NCI-H2227 (cell line): ENCODE measurements around the gene MT3.
A peak's percentile ranks its signal among the peaks of the same experiment; 100 is the strongest.
"Not testable (repeated sequence)": the region's sequence is repeated elsewhere in the genome, so short reads cannot be mapped to it uniquely, and the experiment has no call there.

ENCODE experiments used
- DNase-seq: peaks from one replicate; lab custom pipeline; 2025; ENCODE audit not compliant: unreplicated experiment; lab: John Stamatoyannopoulos, UW

Gene MT3

DNA sequence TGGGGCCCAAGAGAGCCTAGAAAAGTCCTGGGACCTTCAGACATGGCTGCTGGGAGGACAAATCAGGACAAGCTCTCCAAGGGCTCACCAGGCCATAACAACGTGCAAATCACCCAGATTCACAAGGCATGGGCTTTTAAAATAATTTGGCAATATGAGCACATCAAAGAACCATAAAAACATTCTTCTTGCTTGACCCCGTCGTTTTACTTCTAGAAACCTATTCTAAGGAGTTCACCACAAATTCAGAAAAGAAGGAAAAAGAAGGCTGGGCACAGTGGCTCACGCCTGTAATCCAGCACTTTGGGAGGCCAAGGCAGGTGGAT, 12.1 kb upstream of the MT3 start:
- DNase-seq = no peak

DNA sequence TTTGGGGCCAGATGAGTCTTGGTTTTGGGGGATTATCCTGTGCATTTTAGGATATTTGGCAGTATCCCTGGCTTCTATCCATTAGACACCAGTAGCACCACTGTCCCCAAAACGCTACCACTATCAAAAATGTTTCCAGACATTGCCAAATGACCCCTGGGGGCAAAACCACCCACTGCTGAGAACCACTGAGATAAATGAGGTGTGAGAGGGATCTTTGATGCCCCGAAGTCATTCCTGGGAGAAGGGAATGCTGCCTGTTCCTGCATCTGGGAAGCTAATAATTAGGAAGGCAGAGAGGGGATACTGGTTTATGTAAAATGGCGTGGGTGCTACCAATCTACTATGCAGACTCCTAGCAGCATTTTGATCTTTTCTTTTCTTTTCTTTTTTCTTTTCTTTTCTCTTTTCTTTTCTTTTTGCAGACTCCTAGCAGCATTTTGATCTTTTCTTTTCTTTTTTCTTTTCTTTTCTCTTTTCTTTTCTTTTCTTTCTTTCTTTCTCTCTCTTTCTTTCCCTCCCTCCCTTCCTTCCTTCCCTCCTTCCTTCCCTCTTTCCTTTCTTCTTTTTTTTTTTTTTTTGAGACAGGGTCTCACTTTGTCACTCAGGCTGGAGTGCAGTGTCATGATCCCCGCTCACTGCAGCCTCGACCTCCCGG, 8.8 kb upstream of the MT3 start:
- no peak for DNase-seq

DNA sequence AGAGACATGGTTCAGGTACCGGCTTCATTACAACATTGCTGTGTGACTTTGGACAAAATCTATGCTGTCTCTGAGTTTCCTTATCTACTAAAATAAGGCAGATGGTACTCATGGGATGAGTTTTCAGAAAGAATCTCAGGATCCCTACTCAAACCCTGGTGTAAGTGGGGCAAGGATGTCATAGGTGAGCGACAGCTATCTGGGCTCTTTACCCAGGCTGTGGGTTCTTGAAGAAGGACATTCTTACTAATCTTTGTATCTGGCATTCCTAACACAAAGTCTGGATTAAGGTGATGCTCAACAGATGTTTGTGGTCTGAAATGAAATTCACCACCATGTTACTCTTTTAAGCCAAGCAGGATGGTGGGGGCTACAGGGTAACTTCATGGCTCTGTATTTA, 6.4 kb upstream of the MT3 start:
- DNase-seq = not testable (repeated sequence)

DNA sequence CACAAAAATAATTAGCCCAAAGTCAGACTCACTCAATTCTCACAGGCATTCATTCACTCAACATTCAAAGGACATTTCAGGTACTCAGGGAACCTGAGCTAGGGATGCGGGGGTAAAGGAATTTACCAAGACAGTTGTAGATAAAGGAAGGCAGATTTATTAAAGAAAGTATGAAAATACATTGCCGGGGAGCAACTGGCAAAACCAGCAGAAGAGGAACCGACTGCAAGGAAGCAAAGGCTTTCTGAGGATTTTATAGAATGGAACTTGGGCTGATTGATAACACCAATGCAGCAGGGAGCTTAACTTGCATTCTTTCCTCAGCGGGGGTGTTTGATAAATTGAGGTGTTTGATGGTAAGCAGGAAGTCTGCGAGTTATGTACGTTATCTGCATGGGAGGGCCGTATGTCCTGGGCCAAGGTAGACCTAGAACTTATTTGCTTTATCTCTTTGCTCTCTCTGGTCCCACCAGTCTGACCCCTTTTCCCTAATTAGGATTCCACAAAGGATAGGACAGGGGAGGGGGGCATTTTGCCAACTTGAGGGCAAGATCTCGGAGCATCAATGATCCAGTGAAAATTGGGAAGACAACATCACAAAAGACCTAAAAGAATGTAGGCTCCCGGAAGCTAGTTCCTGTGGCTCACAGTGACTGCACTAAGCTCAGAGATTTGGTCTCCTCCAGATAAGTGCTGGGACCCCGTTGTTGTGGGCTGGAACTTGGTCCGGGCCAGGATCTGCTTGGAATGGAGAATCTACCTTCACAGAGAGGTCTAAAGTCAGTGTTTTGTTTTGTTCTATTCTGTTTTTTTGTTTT, 5.8 kb upstream of the MT3 start:
- DNase-seq = no peak

DNA sequence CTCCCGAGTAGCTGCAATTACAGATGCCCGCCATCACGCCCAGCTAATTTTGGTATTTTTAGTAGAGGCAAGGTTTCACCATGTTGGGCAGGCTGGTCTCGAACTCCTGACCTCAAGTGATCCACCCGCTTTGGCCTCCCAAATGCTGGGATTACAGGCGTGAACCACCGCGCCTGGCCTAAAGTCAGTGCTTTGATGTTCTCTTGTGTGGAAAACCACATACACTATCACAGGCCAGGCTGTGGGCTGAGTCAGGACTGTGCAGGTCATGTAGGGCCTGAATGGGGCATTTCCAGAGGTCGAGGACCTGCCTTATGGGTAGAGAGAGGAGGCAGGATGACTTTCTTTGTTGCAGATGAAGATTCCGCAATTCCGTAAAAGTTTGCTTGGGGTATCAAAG, 5.1 kb upstream of the MT3 start:
- no peak for DNase-seq

DNA sequence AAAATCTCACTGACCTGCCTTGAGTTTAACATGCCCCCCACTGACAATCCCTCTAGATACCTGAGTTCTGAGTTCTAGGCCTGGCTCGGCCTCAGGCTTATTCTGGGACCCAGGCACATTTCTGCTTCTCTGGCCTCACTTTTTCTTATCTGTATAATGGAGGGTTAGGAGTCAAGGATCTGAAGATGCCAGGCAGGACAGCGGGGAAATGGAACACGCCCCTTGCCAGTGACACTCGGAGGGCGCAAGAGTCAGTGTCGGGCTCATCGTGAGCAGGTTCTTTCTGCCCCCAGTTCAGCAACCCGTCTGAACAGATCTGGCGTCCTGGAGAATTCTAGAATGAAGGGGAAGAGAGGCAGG, 567 bp upstream of the MT3 start:
- DNase-seq = no peak

DNA sequence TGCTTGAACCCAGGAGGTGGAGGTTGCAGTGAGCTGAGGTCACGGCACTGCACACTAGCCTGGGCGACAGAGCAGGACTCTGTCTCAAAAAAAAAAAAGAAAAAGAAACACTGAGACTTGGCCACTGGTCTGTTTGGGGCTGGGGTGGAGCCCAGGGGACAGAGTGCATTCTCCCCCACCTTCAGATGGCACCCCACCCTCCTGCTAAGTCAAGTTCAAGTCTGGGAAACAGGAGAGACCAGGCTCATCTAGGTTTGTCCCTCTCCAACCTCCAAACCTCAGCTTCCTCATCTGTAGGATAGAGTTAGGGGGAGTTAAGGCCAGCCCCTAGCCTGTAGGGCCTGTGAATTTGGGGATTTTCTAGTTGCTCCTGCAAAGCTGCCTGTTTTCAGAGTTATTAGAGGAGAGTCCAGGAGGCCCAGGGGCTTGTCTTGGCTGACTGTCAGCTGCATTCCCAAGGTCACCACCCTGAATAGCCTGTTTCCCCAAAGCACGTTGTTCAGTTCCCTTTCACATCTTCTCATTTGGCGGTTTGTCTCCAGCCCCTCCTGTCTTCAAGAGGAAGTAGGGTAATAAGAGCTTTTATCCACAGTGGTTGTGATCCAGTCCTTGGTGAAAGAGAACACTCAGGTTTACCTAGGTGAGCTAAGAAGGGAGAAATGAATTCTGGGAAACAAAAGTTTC, 2.2 kb downstream of the MT3 start:
- DNase-seq = no peak

DNA sequence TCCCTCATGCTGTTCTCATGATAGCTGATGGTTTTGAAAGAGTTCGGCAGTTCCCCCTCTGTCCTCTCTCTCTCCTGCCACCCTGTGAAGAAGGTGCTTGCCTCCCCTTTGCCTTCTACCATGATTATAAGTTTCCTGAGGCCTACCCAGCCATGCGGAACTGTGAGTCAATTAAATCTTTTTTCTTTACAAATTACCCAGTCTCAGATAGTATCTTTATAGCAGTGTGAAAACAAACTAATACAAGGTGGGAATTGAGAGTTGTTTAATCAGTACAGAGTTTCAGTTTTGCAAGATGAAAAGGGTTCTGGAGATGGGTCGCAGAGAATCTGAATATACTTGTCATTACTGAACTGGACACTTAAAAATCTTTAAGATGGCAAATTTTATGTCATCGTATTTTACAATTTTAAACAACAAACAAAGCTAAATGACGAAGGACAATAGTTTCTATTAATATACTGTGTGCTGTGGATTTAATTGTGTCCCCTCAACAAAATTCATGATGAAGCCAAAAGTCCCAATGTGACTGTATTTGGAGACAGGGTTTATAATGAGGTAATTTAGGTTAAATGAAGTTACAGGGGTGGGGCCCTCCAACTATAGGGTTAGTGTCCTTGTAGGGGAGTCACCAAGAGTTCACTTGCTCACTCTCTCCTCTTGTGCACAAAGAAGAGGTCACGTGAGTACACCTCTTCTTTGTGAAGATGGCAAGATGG, 4.4 kb downstream of the MT3 start:
- DNase-seq = no peak

DNA sequence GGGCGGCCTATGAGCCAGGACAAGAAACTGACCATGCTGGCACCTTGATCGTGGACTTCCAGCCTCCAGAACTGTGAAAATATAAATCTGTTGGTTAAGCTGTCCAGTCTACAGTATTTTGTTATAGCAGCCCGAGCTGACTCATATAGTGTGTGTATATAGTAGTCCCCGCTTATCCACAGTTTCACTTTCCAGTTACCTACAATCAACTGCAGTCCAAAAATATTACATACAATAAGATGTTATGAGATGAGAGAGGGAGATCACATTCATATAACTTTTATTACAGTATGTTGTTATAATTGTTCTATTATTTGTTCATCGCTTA, 4.9 kb downstream of the MT3 start:
- DNase-seq = no peak

DNA sequence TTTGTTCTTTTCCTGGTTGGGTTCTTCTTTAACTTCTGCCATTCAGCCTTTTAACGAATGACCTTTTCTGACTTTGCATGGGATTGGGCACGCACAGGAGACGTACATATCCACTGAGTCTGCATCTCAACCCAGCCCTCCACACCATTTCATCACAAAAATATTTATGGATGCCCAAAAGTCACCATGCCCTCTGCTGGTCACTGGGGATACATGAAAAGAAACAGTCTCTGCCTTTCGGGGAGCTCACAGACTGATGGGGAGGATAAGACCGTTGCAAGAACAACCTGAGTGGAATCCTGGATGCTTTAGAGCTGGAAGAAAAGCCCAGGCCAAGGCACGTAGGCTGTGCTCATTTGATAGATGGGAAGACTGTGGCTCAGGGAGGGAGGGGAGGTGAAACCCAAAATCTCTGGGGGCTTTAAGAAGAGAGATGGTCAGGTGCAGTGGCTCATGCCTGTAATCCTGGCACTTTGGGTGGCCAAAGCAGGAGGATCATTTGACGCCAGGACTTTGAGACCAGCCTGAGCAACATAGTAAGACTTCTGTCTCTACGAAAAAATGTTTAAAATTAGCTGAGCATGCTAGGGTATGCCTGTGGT, 11.2 kb downstream of the MT3 start:
- peak; percentile 58 for DNase-seq

DNA sequence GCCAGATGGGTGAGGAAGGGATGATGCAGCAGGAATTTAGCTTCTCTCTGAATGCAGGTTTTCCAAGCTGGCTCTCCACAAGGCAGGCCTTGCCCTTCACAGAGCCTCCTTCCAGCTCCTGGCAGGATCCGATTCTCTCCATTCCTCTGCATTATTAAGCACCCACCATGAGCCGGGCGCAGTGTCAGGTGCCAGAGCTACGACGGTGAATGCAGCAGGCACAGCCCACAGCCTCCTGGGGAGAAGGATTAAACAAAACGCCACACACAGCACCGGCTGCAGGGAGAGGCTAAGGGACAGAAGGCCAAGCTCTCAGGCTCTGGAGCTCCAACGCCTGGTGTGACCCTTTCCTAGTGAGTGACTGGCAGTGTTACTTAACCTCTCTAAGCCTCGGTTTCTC, 12.0 kb downstream of the MT3 start:
- no peak for DNase-seq

DNA sequence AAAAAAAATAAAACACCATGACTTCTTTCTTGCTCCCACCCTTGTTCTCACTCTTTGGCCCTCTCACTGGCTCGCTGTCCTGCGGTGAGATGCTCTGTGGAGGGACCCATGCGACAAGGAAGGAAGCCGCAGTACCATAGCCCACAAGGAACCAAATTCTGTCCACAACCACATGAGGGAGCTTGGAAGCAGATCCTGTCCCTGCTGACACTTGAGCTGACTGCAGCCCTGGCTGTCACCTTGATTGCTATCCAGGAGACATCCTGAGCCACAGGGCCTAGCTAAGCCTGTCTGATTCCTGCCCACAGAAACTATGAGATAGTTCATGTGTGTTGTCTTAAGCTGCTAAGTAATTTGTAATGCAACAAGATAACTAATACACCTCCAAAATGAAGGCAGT, 14.3 kb downstream of the MT3 start:
- DNase-seq = peak; percentile 46

DNA sequence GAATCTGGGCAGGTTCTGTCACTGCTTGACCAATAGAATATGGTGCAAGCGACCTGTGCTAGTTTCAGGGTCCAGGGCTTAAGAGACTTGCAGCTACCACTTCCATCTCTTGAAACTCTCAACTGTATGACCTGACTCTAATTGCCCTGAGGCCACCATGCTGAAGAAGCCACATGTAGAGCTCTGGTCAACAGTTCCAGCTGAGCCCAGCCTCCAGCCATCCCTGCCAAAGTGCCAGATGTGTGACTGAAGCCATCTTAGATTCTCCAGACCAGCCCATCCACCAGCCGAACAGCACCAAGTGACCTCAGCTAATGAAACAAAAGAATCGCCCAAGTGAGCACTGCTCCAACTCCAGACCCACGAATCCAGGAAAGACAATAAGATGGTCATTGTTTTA, 15.6 kb downstream of the MT3 start:
- DNase-seq = no peak

DNA sequence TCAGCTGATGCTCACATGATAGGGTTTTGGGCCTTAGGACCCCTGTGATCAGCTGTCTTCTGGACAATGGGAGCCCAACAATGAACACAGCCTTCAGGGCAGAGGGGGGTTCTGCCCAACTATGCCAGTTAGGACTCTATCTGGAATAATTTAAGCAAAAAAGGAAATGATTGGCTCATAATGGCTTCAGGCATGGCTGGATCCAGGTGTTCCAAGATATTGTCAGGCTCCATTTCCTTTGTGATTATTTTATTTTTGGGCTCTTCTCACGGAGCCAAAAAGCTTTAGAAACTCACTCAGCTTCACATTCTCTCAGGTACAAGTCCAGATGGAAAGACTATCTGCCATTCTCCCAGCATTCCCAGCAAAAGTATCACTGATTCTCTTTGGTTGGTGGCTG, 16.1 kb downstream of the MT3 start:
- DNase-seq = no peak

DNA sequence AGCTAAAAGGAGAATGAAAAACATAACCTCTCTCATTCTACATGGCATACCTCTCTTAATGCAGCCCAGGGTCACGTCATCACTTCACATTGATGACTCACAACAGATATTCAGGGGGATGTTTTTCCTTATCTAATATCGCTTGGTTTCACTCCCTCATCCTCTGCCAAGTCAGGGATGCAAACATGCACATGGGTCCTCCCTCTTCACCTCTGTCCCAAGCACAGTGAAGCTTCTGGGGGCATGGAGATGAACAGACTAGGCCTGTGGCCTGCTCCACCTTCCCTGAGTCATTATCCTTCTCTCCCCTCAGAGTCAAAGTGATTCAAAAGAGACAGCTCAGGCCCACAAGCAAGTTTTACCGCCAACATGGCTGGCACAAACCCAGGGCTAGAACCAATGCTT, 16.7 kb downstream of the MT3 start:
- no peak for DNase-seq

DNA sequence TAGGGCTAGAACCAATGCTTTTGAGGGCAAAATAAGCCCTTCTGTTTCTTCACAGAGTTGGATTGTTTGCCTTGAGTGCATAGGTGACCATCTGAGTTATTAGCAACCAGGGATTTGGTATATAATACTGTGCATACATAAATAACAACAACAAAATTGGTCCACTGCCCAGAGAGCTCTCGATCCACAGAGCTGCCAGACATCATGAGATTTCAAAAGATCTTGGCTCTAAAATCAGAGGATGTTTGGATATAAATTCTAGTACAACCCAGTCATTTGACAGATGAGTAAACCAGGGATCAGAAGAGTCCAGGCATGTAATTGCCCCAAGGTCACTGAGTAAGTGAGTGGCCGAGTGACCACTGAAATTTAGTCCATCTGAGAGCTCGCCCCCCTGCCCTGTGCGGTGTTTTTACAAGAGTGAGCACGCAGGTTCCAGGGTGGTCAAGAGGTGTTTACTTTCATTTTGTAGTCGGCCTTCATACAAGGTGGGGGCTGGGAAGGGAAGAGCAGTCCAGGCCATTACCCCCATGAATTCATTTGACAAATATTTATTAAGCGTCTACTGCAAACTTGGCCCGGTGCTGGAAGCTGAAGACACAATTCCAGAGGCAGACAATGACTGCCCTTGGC, 17.3 kb downstream of the MT3 start:
- DNase-seq = no peak

DNA sequence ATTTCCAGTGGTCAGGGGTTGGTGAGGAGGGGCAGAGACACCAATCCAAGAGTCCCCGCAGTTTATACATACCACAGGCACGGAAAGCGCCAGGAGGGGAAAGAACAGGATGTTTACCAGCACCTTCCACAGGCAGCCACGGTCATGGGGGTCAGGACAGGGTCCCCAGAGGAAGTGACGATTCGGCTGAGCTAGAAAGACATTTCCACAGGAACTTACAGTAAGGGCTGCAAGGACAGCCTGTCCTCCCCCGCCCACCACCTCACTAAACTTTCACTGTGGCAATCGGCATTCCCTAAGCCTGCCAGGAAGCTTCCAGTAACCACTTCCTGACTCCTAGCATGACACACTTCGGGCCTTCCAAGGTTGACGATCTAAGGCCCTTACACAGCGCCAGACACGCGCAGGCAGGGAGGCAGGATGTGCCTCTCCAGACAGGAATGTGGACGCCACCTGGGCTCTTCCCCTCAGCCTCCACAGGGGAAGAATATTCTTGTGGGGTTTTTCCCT, 17.8 kb downstream of the MT3 start:
- DNase-seq = no peak

DNA sequence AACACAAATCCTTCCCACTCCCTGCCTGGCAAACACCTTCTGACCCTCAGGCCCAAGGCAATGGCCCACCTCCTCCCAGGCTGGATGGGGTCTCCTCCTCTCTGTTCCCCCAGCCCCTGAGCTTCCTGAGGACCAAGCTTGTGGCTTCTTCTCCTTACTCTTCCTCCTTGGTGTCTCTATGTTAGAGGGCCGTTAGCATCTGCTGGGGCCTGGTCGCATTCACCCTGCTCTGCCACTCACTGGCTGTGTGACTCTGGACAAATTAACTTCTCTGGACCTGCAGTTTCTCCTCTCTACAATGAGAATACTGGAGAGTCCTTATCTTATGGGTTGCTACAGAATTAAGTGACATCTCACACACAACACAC, 18.3 kb downstream of the MT3 start:
- no peak for DNase-seq

DNA sequence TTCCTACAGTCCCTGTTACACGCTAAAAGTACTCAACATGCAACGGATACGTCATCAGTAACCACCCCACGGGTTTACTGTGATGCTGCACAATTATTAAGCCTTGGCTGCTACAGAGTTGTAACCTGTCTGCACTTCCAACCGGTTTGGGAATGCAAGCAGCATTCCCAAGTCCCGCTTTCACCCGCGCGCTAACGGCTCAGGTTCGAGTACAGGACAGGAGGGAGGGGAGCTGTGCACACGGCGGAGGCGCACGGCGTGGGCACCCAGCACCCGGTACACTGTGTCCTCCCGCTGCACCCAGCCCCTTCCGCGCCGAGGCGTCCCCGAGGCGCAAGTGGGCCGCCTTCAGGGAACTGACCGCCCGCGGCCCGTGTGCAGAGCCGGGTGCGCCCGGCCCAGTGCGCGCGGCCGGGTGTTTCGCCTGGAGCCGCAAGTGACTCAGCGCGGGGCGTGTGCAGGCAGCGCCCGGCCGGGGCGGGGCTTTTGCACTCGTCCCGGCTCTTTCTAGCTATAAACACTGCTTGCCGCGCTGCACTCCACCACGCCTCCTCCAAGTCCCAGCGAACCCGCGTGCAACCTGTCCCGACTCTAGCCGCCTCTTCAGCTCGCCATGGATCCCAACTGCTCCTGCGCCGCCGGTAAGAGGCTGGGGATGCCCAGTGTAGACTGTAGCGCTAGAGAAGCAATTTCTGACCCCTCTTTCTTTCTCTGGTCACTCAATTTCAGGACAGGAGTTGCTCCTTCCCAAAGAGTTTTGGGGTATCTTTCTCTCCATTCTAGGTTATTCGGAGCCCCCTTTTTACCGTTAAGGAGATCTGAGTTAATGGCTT, 18.9 kb downstream of the MT3 start, which contains the start of gene MT2A:
MT2A (plus strand) TSS at position 542 of the 833 bp plus-strand sequence; CDS start at position 614, 72 bp downstream.
- DNase-seq = peak; percentile 93

DNA sequence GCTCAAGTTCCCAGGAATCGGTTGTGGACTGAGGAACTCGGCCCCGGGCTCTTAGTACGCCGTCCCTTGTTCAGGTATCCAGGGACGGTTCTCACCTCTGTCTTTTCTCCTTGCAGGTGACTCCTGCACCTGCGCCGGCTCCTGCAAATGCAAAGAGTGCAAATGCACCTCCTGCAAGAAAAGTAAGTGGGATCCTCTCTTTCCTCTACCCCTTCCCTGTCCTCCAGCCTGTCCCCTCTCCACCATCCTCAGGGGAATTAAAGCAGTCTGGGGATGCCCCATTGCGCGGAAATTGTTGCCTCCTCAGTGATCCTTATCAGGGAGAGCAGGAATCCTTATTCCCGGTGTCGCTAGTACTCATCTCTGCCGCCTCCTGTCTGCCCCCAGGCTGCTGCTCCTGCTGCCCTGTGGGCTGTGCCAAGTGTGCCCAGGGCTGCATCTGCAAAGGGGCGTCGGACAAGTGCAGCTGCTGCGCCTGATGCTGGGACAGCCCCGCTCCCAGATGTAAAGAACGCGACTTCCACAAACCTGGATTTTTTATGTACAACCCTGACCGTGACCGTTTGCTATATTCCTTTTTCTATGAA, 19.6 kb downstream of the MT3 start:
- DNase-seq = no peak
